ENCODE results near the gene FMR1.

The FMR1 gene

DNA sequence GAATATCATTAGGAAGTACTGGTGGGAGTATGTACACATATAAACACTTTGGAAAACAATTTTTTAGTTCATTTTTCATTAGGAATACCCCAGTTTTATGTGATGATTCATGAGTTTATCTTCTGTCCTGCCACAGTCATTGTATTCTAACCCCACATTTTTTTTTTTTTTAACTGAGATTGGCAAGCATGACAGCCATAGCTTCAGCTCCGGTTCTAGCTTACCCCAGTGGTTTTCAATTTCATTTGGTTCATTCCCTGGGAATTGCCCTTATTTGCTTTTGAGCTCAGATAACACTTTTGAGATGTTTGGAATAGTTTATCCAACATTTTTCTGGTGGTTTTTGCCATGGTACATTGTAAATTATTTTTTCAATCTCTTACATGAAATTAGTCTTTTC is 21.0 kb upstream of the FMR1 start:
- TF ChIP-seq, protein P1, sequence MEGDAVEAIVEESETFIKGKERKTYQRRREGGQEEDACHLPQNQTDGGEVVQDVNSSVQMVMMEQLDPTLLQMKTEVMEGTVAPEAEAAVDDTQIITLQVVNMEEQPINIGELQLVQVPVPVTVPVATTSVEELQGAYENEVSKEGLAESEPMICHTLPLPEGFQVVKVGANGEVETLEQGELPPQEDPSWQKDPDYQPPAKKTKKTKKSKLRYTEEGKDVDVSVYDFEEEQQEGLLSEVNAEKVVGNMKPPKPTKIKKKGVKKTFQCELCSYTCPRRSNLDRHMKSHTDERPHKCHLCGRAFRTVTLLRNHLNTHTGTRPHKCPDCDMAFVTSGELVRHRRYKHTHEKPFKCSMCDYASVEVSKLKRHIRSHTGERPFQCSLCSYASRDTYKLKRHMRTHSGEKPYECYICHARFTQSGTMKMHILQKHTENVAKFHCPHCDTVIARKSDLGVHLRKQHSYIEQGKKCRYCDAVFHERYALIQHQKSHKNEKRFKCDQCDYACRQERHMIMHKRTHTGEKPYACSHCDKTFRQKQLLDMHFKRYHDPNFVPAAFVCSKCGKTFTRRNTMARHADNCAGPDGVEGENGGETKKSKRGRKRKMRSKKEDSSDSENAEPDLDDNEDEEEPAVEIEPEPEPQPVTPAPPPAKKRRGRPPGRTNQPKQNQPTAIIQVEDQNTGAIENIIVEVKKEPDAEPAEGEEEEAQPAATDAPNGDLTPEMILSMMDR (IDR thresholded peaks at IDR 0.05) = no peak
- Histone ChIP-seq H3K4me3 (ENCODE audit: low read depth in 1 of 2, low read length in 1 of 2) (no peak overlapping the region), H3K36me3 (no peaks in the 10 kb centered on the region), H3K27ac (no peak overlapping the region), H3K27me3 (peaks cover 1% of the 10 kb centered on the region), H3K9me3 (no peaks in the 10 kb centered on the region), H3K4me1 (ENCODE audit: control insufficient read depth in 1 of 2, insufficient read depth in 1 of 2, low read depth in 1 of 2, low read length in 1 of 2) (no peaks in the 10 kb centered on the region)

DNA sequence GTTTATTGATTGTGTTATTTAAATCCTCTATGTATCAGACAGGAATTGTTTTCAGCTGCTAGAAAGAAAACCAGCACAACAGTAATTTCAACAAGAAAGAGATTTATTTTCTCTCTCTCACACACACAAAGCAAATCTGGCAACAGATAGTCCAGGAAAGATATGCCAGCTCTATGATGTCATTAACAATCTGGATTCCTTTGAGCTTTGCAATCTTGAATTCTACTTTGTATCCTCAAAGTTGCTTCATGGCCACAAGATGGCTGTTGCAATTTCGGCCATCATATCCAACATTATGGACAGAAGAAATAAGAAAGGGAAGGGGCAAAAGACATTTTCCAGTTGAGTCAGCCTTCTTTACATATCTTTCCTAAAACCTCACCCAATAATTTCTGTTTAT is 19.8 kb upstream of the FMR1 start:
- H3K9me3 ChIP-seq = no peaks in the 10 kb centered on the region
- no peaks in the 10 kb centered on the region for H3K36me3 ChIP-seq
- H3K4me3 ChIP-seq (ENCODE audit: low read depth in 1 of 2, low read length in 1 of 2) = no peak overlapping the region
- H3K4me1 ChIP-seq (ENCODE audit: control insufficient read depth in 1 of 2, insufficient read depth in 1 of 2, low read depth in 1 of 2, low read length in 1 of 2) = no peaks in the 10 kb centered on the region
- TF ChIP-seq, protein P1 (IDR thresholded peaks at IDR 0.05) = no peak
- H3K27ac ChIP-seq = no peak overlapping the region
- H3K27me3 ChIP-seq = peaks cover 10% of the 10 kb centered on the region

- no peaks in the 10 kb centered on the region for H3K36me3 ChIP-seq
- TF ChIP-seq, protein P1 (IDR thresholded peaks at IDR 0.05) = no peak
- H3K4me1 ChIP-seq (ENCODE audit: control insufficient read depth in 1 of 2, insufficient read depth in 1 of 2, low read depth in 1 of 2, low read length in 1 of 2) = no peaks in the 10 kb centered on the region
- H3K4me3 ChIP-seq (ENCODE audit: low read depth in 1 of 2, low read length in 1 of 2) = no peak overlapping the region
- H3K27ac ChIP-seq = no peak overlapping the region
- H3K9me3 ChIP-seq = no peaks in the 10 kb centered on the region
- H3K27me3 ChIP-seq = peaks cover 10% of the 10 kb centered on the region
Observed at GRCh38 chrX:147893741-147894140, 18.0 kb upstream of the FMR1 start.

GRCh38 chrX:147894366-147894963 is 17.3 kb upstream of the FMR1 start:
- TF ChIP-seq, protein P1 (IDR thresholded peaks at IDR 0.05) = no peak
- Histone ChIP-seq H3K4me1 (ENCODE audit: control insufficient read depth in 1 of 2, insufficient read depth in 1 of 2, low read depth in 1 of 2, low read length in 1 of 2) (no peaks in the 10 kb centered on the region), H3K36me3 (no peaks in the 10 kb centered on the region), H3K27me3 (peaks cover 10% of the 10 kb centered on the region), H3K27ac (no peak overlapping the region), H3K4me3 (ENCODE audit: low read depth in 1 of 2, low read length in 1 of 2) (no peak overlapping the region), H3K9me3 (no peaks in the 10 kb centered on the region)

- TF ChIP-seq, protein P1 (IDR thresholded peaks at IDR 0.05) = no peak
- H3K36me3 ChIP-seq = no peaks in the 10 kb centered on the region
- no peaks in the 10 kb centered on the region for H3K4me1 ChIP-seq (ENCODE audit: control insufficient read depth in 1 of 2, insufficient read depth in 1 of 2, low read depth in 1 of 2, low read length in 1 of 2)
- no peak overlapping the region for H3K27ac ChIP-seq
- H3K27me3 ChIP-seq = peaks cover 10% of the 10 kb centered on the region
- H3K9me3 ChIP-seq = no peaks in the 10 kb centered on the region
- no peak overlapping the region for H3K4me3 ChIP-seq (ENCODE audit: low read depth in 1 of 2, low read length in 1 of 2)
Observed at GRCh38 chrX:147897117-147897516, 14.6 kb upstream of the FMR1 start.

Data from neutrophil (primary cell).